ENCODE data around the gene ACVR2B. TPM values are rescaled to one million over a fixed set of nuclear protein-coding genes. Genes with fewer than 3 reads are reported as not detected.

The ACVR2B gene
- total and polyA plus RNA-seq, 10 of the 15 experiments (the other 5 are each of a cell fraction or from before 2014, with no cell fraction given): 0.27 to 2.9 (median 1.0) TPM

- ChIA-PET SMC1A (ENCODE audit: uncharacterized antibody, unreplicated experiment) (no interaction called here), RAD21 (ENCODE audit: unreplicated experiment) (no interaction called here), CTCF (no interaction called here), POLR2A (no interaction called here)
- intact Hi-C loops (cut with micrococcal nuclease; ENCODE audit: unreplicated experiment) (no loop called here), in situ Hi-C loops (cut with MboI) (no loop called here)
- 69% methylated on average over 9 of the region's 9 CpGs for WGBS (ENCODE audit: insufficient coverage, insufficient replicate concordance, low lambda C conversion rate, missing lambda C conversion rate)
- no peaks in the 10 kb centered on the region for H3K4me1 ChIP-seq (ENCODE audit: control insufficient read depth, insufficient read depth, low read length)
- no peaks in the 10 kb centered on the region for H3K36me3 ChIP-seq (ENCODE audit: control insufficient read depth in 2 of 2, insufficient read depth in 2 of 2, low read length in 1 of 2)
- H3K9me3 ChIP-seq (replicated peaks; ENCODE audit: control insufficient read depth, insufficient read depth, low read length): no peaks in the 10 kb centered on the region
- FAIRE-seq (no peak), DNase-seq (ENCODE audit: low read depth, low spot score) (no peak), ATAC-seq (no peak)
- H3K27me3 ChIP-seq (replicated peaks in 1 of 2; ENCODE audit: control insufficient read depth in 2 of 2, insufficient read depth in 2 of 2, low read length in 1 of 2): no peaks in the 10 kb centered on the region
- no peak overlapping the region for H3K4me2 ChIP-seq (ENCODE audit: control insufficient read depth, insufficient read depth)
- no peaks in the 10 kb centered on the region for H4K20me1 ChIP-seq (ENCODE audit: control insufficient read depth, insufficient read depth)
- BruUV-seq (replicated peaks): no TSS peak
- H2AFZ ChIP-seq (ENCODE audit: control insufficient read depth, low read depth, low read length): no peak overlapping the region
- H3K79me2 ChIP-seq (ENCODE audit: control insufficient read depth, insufficient read depth, low read length): no peaks in the 10 kb centered on the region
- no peak overlapping the region for H3K4me3 ChIP-seq
- no peak overlapping the region for H3K9ac ChIP-seq (ENCODE audit: control insufficient read depth, insufficient read depth, low read length)
- H3K27ac ChIP-seq (ENCODE audit: control insufficient read depth, insufficient read depth): no peak overlapping the region
- no peak for TF ChIP-seq RBBP5 (conservative IDR thresholded peaks at IDR 0.05)
- TF ChIP-seq EZH2 (IDR thresholded peaks at IDR 0.05; ENCODE audit: borderline replicate concordance, control insufficient read depth, low read depth, low read length): no peak
- no peak for TF ChIP-seq SREBF1 (IDR thresholded peaks at IDR 0.05; ENCODE audit: low read length)
- TF ChIP-seq, protein P1, sequence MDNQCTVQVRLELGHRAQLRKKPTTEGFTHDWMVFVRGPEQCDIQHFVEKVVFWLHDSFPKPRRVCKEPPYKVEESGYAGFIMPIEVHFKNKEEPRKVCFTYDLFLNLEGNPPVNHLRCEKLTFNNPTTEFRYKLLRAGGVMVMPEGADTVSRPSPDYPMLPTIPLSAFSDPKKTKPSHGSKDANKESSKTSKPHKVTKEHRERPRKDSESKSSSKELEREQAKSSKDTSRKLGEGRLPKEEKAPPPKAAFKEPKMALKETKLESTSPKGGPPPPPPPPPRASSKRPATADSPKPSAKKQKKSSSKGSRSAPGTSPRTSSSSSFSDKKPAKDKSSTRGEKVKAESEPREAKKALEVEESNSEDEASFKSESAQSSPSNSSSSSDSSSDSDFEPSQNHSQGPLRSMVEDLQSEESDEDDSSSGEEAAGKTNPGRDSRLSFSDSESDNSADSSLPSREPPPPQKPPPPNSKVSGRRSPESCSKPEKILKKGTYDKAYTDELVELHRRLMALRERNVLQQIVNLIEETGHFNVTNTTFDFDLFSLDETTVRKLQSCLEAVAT (IDR thresholded peaks at IDR 0.05): no peak
- TF ChIP-seq CUX1 (IDR thresholded peaks at IDR 0.05; ENCODE audit: insufficient replicate concordance, low read depth, low read length): no peak
- TF ChIP-seq, protein P2, sequence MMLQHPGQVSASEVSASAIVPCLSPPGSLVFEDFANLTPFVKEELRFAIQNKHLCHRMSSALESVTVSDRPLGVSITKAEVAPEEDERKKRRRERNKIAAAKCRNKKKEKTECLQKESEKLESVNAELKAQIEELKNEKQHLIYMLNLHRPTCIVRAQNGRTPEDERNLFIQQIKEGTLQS (IDR thresholded peaks at IDR 0.05; ENCODE audit: borderline replicate concordance, extremely low read depth, low read depth, low read length): no peak
- TF ChIP-seq SREBF2 (IDR thresholded peaks at IDR 0.05; ENCODE audit: low read length): no peak
- TF ChIP-seq EGR1 (IDR thresholded peaks at IDR 0.05; ENCODE audit: borderline replicate concordance in 1 of 2, low read depth in 2 of 2, low read length in 2 of 2): no peak
- no peak for TF ChIP-seq HDGF (IDR thresholded peaks at IDR 0.05)
- no peak for TF ChIP-seq NR2F1 (conservative IDR thresholded peaks at IDR 0.05)
- TF ChIP-seq, protein P3, sequence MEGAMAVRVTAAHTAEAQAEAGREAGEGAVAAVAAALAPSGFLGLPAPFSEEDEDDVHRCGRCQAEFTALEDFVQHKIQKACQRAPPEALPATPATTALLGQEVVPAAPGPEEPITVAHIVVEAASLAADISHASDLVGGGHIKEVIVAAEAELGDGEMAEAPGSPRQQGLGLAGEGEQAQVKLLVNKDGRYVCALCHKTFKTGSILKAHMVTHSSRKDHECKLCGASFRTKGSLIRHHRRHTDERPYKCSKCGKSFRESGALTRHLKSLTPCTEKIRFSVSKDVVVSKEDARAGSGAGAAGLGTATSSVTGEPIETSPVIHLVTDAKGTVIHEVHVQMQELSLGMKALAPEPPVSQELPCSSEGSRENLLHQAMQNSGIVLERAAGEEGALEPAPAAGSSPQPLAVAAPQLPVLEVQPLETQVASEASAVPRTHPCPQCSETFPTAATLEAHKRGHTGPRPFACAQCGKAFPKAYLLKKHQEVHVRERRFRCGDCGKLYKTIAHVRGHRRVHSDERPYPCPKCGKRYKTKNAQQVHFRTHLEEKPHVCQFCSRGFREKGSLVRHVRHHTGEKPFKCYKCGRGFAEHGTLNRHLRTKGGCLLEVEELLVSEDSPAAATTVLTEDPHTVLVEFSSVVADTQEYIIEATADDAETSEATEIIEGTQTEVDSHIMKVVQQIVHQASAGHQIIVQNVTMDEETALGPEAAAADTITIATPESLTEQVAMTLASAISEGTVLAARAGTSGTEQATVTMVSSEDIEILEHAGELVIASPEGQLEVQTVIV (IDR thresholded peaks at IDR 0.05; ENCODE audit: borderline replicate concordance, partially characterized antibody): no peak
- TF ChIP-seq GABPA (IDR thresholded peaks at IDR 0.05; ENCODE audit: low read depth): no peak
- TF ChIP-seq MAX (IDR thresholded peaks at IDR 0.05; ENCODE audit: low read depth, low read length): no peak
- no peak for TF ChIP-seq CEBPB (IDR thresholded peaks at IDR 0.05; ENCODE audit: borderline replicate concordance in 1 of 2, low read depth in 2 of 2, low read length in 2 of 2)
- no peak for TF ChIP-seq NFIC (IDR thresholded peaks at IDR 0.05; ENCODE audit: low read depth, low read length)
- no peak for TF ChIP-seq HDAC2 (IDR thresholded peaks at IDR 0.05)
Measured at GRCh38 chr3:38541806-38542205, 88.1 kb downstream of the ACVR2B start.
